PC-9 (cell line): ENCODE data around the gene STRN3. TPM values are rescaled to one million over a fixed set of nuclear protein-coding genes. Genes with fewer than 3 reads are reported as not detected.

Experiments used
- BruUV-seq: library from RNA; stranded (reverse); fragments of 400-500 nt; replicated peaks from 2 replicates; lab custom pipeline; 2021; lab: Mats Ljungman, UMichigan
- CTCF ChIA-PET: fragments of 300-600 bp; sonication (Branson Sonifier 250); formaldehyde crosslinking; loops from one replicate; lab custom pipeline; 2022; ENCODE audit warnings: antibody characterized with exemption; lab: Charles Lee
- POLR2A ChIA-PET: fragments of 300-600 bp; sonication (Branson Sonifier 250); formaldehyde crosslinking; loops from one replicate; lab custom pipeline; 2022; ENCODE audit warnings: antibody characterized with exemption; ENCODE audit not compliant: unreplicated experiment; lab: Charles Lee
- DNase-seq, 2 experiments: peaks; one replicate each; pipeline versions ENCODE4 v3.0.0 to v3.0.0-alpha.2; 2015 to 2022; ENCODE audit warnings: mixed read lengths in 1 of 2
- H2AFZ ChIP-seq: fragments of 200-600 bp; sonication (generic); 2 replicates; pipeline ENCODE4 v1.8.1; 2017; ENCODE audit warnings: antibody characterized with exemption
- H3F3A ChIP-seq: fragments of 200-600 bp; sonication (generic); 2 replicates; pipeline ENCODE4 v1.8.1; 2017; ENCODE audit warnings: antibody characterized with exemption, mild to moderate bottlenecking, low read depth; ENCODE audit not compliant: insufficient read depth
- H3K27ac ChIP-seq: fragments of 200-600 bp; sonication (generic); 2 replicates; pipeline ENCODE4 v1.6.1; 2016; ENCODE audit warnings: mixed run types
- H3K27me3 ChIP-seq: fragments of 200-600 bp; sonication (generic); 2 replicates; pipeline ENCODE4 v1.6.1; 2016; ENCODE audit warnings: low read depth, mixed run types; ENCODE audit not compliant: insufficient read depth
- H3K36me3 ChIP-seq: fragments of 200-600 bp; sonication (generic); 2 replicates; pipeline ENCODE4 v1.6.1; 2016; ENCODE audit warnings: low read depth, mixed run types
- H3K4me1 ChIP-seq: fragments of 200-600 bp; sonication (generic); replicated peaks from 2 replicates; pipeline ENCODE4 v1.6.1; 2016; ENCODE audit warnings: mixed run types; ENCODE audit not compliant: insufficient read depth
- H3K4me2 ChIP-seq: fragments of 200-600 bp; sonication (generic); 2 replicates; pipeline ENCODE4 v1.6.1; 2017; ENCODE audit warnings: mixed run types
- H3K4me3 ChIP-seq: fragments of 200-600 bp; sonication (generic); 2 replicates; pipeline ENCODE4 v1.6.1; 2016; ENCODE audit warnings: mixed run types
- H3K79me2 ChIP-seq: fragments of 200-600 bp; sonication (generic); 2 replicates; pipeline ENCODE4 v1.6.1; 2017; ENCODE audit warnings: low read depth, mixed run types
- H3K9me2 ChIP-seq: fragments of 200-600 bp; sonication (generic); 2 replicates; pipeline ENCODE4 v1.8.1; 2017; ENCODE audit warnings: mild to moderate bottlenecking; ENCODE audit not compliant: insufficient read depth
- H3K9me3 ChIP-seq: fragments of 200-600 bp; sonication (generic); 2 replicates; pipeline ENCODE4 v1.8.1; 2016; ENCODE audit warnings: low read depth; ENCODE audit not compliant: insufficient read depth
- H4K20me1 ChIP-seq: fragments of 200-600 bp; sonication (generic); 2 replicates; pipeline ENCODE4 v1.8.1; 2017; ENCODE audit not compliant: insufficient read depth
- CTCF ChIP-seq: fragments of 200-600 bp; sonication (generic); conservative IDR thresholded peaks from 2 replicates; pipeline ENCODE4 v1.6.1; 2017; ENCODE audit warnings: mixed run types, antibody characterized with exemption, mild to moderate bottlenecking, moderate library complexity
- EZH2 ChIP-seq: fragments of 200-600 bp; sonication (generic); IDR thresholded peaks from 2 replicates; pipeline ENCODE4 v1.8.0; 2017; ENCODE audit warnings: antibody characterized with exemption, low read depth
- intact Hi-C: fragments of 100-400 bp; cut with micrococcal nuclease; formaldehyde crosslinking; loops from one replicate; pipeline ENCODE4 v1.10.0; 2022; ENCODE audit not compliant: unreplicated experiment
- total RNA-seq: library from RNA; stranded (reverse); gene quantifications from 2 replicates; pipeline ENCODE4 v1.2.3, GENCODE V29; 2021

The STRN3 gene
- total RNA-seq, 1 experiment from 2014 or later, result 18.1 TPM

- no peaks in the 10 kb centered on the region for H4K20me1 ChIP-seq
- H2AFZ ChIP-seq, result no peak overlapping the region
- no peak overlapping the region for H3K27ac ChIP-seq
- H3K4me2 ChIP-seq, result no peak overlapping the region
- ChIA-PET POLR2A (interaction anchor here (0.6 kb wide), 1 partner anchor 178 kb away, joined by 3 read pairs; no protein-coding TSS in a partner anchor), CTCF (no interaction called here)
- no peaks in the 10 kb centered on the region for H3F3A ChIP-seq
- BruUV-seq, result no TSS peak
- H3K9me3 ChIP-seq, result no peaks in the 10 kb centered on the region
- TF ChIP-seq EZH2 (no peak), CTCF (no peak)
- no peaks in the 10 kb centered on the region for H3K9me2 ChIP-seq
- no peaks in the 10 kb centered on the region for H3K36me3 ChIP-seq
- no peaks in the 10 kb centered on the region for H3K79me2 ChIP-seq
- intact Hi-C loops, result no loop called here
- no peaks in the 10 kb centered on the region for H3K27me3 ChIP-seq
- no peaks in the 10 kb centered on the region for H3K4me1 ChIP-seq
- no peak overlapping the region for H3K4me3 ChIP-seq
- no peak for DNase-seq
These were observed 24.8 kb upstream of the STRN3 start for GRCh38 chr14:31051023-31051422.

- no peaks in the 10 kb centered on the region for H3K9me3 ChIP-seq
- H3K9me2 ChIP-seq, result no peaks in the 10 kb centered on the region
- no peaks in the 10 kb centered on the region for H3K27me3 ChIP-seq
- H3K4me2 ChIP-seq, result no peak overlapping the region
- no peak overlapping the region for H2AFZ ChIP-seq
- POLR2A ChIA-PET, result no interaction called here
- no peaks in the 10 kb centered on the region for H3K4me1 ChIP-seq
- H3K79me2 ChIP-seq, result no peaks in the 10 kb centered on the region
- H3K27ac ChIP-seq, result no peak overlapping the region
- BruUV-seq, result no TSS peak
- TF ChIP-seq EZH2, result no peak
- no peak for TF ChIP-seq CTCF
- no peaks in the 10 kb centered on the region for H4K20me1 ChIP-seq
- no peaks in the 10 kb centered on the region for H3F3A ChIP-seq
- intact Hi-C loops, result no loop called here
- H3K36me3 ChIP-seq, result no peaks in the 10 kb centered on the region
- H3K4me3 ChIP-seq, result no peak overlapping the region
- CTCF ChIA-PET, result no interaction called here
- DNase-seq, result no peak
These were observed 21.3 kb upstream of the STRN3 start for GRCh38 chr14:31047503-31047902.

- Histone ChIP-seq H3K9me3 (no peaks in the 10 kb centered on the region), H3K27me3 (no peaks in the 10 kb centered on the region), H3K36me3 (no peaks in the 10 kb centered on the region), H3K27ac (no peak overlapping the region), H3K4me1 (no peaks in the 10 kb centered on the region), H3K4me2 (no peak overlapping the region), H2AFZ (no peak overlapping the region), H3K9me2 (no peaks in the 10 kb centered on the region), H4K20me1 (no peaks in the 10 kb centered on the region), H3K4me3 (no peak overlapping the region), H3K79me2 (no peaks in the 10 kb centered on the region), H3F3A (no peaks in the 10 kb centered on the region)
- no peak for TF ChIP-seq CTCF
- no peak for TF ChIP-seq EZH2
- BruUV-seq, result no TSS peak
- intact Hi-C loops, result no loop called here
- CTCF ChIA-PET, result no interaction called here
- DNase-seq, result no peak
- POLR2A ChIA-PET, result no interaction called here
These were observed 19.4 kb upstream of the STRN3 start for GRCh38 chr14:31045501-31046080.
